Hematopoietic multipotent progenitor cell (in vitro differentiated cells): ENCODE data around the gene PEX10. TPM values are rescaled to one million over a fixed set of nuclear protein-coding genes. Genes with fewer than 3 reads are reported as not detected.

Experiments
- DNase-seq, 3 donors: peaks; one replicate each; pipeline ENCODE4 v3.0.0-alpha.2; 2011 to 2015; ENCODE audit warnings: low read depth in 2 of 3, low spot score in 2 of 3
- total RNA-seq: library from RNA; depleted of rRNA; stranded (reverse); fragments of >200 nt; gene quantifications from one replicate; pipeline ENCODE4 v1.2.3, GENCODE V29; 2012

Gene PEX10
- total RNA-seq, 1 donor: 41.5 TPM

- DNase-seq: no peak
These were observed 5.8 kb downstream of the PEX10 start for GRCh38 chr1:2406451-2407041.

- no peak for DNase-seq
These were observed 6.6 kb downstream of the PEX10 start for GRCh38 chr1:2405588-2406295.

- no peak for DNase-seq
These were observed 7.4 kb downstream of the PEX10 start for GRCh38 chr1:2404890-2405511.

- no peak for DNase-seq
These were observed 8.0 kb downstream of the PEX10 start for GRCh38 chr1:2404142-2404889.

- no peak for DNase-seq
These were observed 9.1 kb downstream of the PEX10 start for GRCh38 chr1:2403273-2403672.

GRCh38 chr1:2402420-2402819 is 9.9 kb downstream of the PEX10 start:
- no peak for DNase-seq

- no peak for DNase-seq
These were observed 11.3 kb downstream of the PEX10 start for GRCh38 chr1:2400950-2401649.

- DNase-seq: no peak
These were observed 11.8 kb downstream of the PEX10 start for GRCh38 chr1:2400576-2400909.

GRCh38 chr1:2399890-2400575 is 12.3 kb downstream of the PEX10 start:
- no peak for DNase-seq

GRCh38 chr1:2398871-2399270 is 13.5 kb downstream of the PEX10 start:
- no peak for DNase-seq

- DNase-seq: no peak
These were observed 15.2 kb downstream of the PEX10 start for GRCh38 chr1:2397007-2397679.

GRCh38 chr1:2396476-2396875 is 15.9 kb downstream of the PEX10 start:
- DNase-seq: no peak

- no peak for DNase-seq
These were observed 16.3 kb downstream of the PEX10 start for GRCh38 chr1:2396059-2396458.

- DNase-seq: no peak
These were observed 17.1 kb downstream of the PEX10 start for GRCh38 chr1:2395245-2395644.

- no peak for DNase-seq
These were observed 17.6 kb downstream of the PEX10 start for GRCh38 chr1:2394761-2395160.

- no peak for DNase-seq
These were observed 18.1 kb downstream of the PEX10 start for GRCh38 chr1:2394220-2394619.

GRCh38 chr1:2393471-2393877 is 18.9 kb downstream of the PEX10 start:
- DNase-seq: no peak

GRCh38 chr1:2392686-2393085 is 19.7 kb downstream of the PEX10 start:
- DNase-seq: no peak

GRCh38 chr1:2391931-2392509 is 20.3 kb downstream of the PEX10 start:
- no peak for DNase-seq
